Loucy (cell line): ENCODE results near the gene CACNA2D1.

ENCODE experiments used
- H2AFZ ChIP-seq: fragments of 200-600 bp; sonication (generic); 2 replicates; pipeline ENCODE4 v1.6.0; 2016; ENCODE audit warnings: antibody characterized with exemption, mild to moderate bottlenecking, low read length, moderate library complexity
- H3F3A ChIP-seq: fragments of 200-600 bp; 2 replicates; pipeline ENCODE4 v1.6.0; 2016; ENCODE audit warnings: antibody characterized with exemption, low read depth, mild to moderate bottlenecking
- H3K27me3 ChIP-seq: fragments of 200-600 bp; sonication (generic); 2 replicates; pipeline ENCODE4 v1.6.1; 2014; ENCODE audit warnings: low read length, mild to moderate bottlenecking; ENCODE audit not compliant: insufficient read depth, poor library complexity, severe bottlenecking
- H3K36me3 ChIP-seq: fragments of 200-600 bp; sonication (generic); 2 replicates; pipeline ENCODE4 v1.6.1; 2016; ENCODE audit warnings: low read length; ENCODE audit not compliant: insufficient read depth
- H3K4me1 ChIP-seq: fragments of 200-600 bp; sonication (generic); 2 replicates; pipeline ENCODE4 v1.5.1; 2014; ENCODE audit warnings: low read length, mild to moderate bottlenecking; ENCODE audit not compliant: insufficient read depth, poor library complexity, severe bottlenecking
- H3K4me2 ChIP-seq: fragments of 200-600 bp; sonication (generic); 2 replicates; pipeline ENCODE4 v1.6.0; 2014; ENCODE audit warnings: antibody characterized with exemption, low read length, low read depth, mild to moderate bottlenecking; ENCODE audit not compliant: poor library complexity, severe bottlenecking
- H3K4me3 ChIP-seq: fragments of 200-600 bp; sonication (generic); 2 replicates; pipeline ENCODE4 v1.5.1; 2014; ENCODE audit warnings: low read length, mild to moderate bottlenecking, mixed read lengths; ENCODE audit not compliant: poor library complexity, severe bottlenecking
- H3K79me2 ChIP-seq: fragments of 200-600 bp; sonication (generic); 2 replicates; pipeline ENCODE4 v1.6.1; 2014; ENCODE audit warnings: low read length; ENCODE audit not compliant: insufficient read depth
- H3K9ac ChIP-seq: fragments of 200-600 bp; sonication (generic); 2 replicates; pipeline ENCODE4 v1.6.0; 2014; ENCODE audit warnings: mild to moderate bottlenecking, low read depth, low read length, moderate library complexity; ENCODE audit not compliant: poor library complexity, severe bottlenecking
- H3K9me2 ChIP-seq: fragments of 200-600 bp; sonication (generic); replicated peaks from 2 replicates; pipeline ENCODE4 v1.6.1; 2016; ENCODE audit warnings: low read depth, low read length, mixed read lengths
- H3K9me3 ChIP-seq: fragments of 200-600 bp; sonication (generic); 2 replicates; pipeline ENCODE4 v1.6.1; 2014; ENCODE audit warnings: mild to moderate bottlenecking, antibody characterized with exemption, low read length, low read depth; ENCODE audit not compliant: insufficient read depth
- H4K20me1 ChIP-seq: fragments of 200-600 bp; sonication (generic); 2 replicates; pipeline ENCODE4 v1.6.0; 2014; ENCODE audit warnings: antibody characterized with exemption, low read length, mild to moderate bottlenecking; ENCODE audit not compliant: insufficient read depth, poor library complexity, severe bottlenecking
- EZH2phosphoT487 ChIP-seq: fragments of 200-600 bp; IDR thresholded peaks from 2 replicates; pipeline ENCODE4 v1.6.1; 2018; ENCODE audit warnings: antibody characterized with exemption, mild to moderate bottlenecking, moderate library complexity, borderline replicate concordance
- TF ChIP-seq, protein P1 (sequence below): fragments of 200-600 bp; sonication (generic); conservative IDR thresholded peaks from 2 replicates; pipeline ENCODE4 v1.5.1; 2014; ENCODE audit warnings: mild to moderate bottlenecking, antibody characterized with exemption, low read length

CACNA2D1 gene

DNA sequence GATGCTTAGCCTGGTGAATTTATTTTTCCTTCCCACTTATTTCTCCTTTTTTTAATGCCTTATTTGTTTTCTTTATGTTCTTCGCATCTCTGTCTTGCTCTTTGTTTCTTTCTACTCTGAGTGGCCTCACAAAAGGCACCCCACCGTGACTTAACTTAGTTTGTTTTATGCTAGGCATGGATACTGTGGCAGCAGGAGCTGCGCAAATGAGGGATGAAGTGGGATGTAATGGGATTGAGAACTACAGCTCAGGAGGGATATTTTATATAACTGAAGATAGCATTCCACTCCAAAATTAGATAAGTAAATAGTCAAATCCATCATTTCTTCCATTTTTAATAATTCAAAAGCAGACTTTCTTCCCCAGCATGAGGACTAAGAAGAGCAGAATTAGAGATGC is 1.7 kb upstream of the CACNA2D1 start:
- no peaks in the 10 kb centered on the region for H3F3A ChIP-seq
- no peaks in the 10 kb centered on the region for H3K79me2 ChIP-seq
- no peaks in the 10 kb centered on the region for H3K4me1 ChIP-seq
- no peak overlapping the region for H3K9ac ChIP-seq
- H3K27me3 ChIP-seq = no peaks in the 10 kb centered on the region
- H3K36me3 ChIP-seq = no peaks in the 10 kb centered on the region
- H3K4me2 ChIP-seq = no peak overlapping the region
- TF ChIP-seq EZH2phosphoT487 = no peak
- TF ChIP-seq, protein P1, sequence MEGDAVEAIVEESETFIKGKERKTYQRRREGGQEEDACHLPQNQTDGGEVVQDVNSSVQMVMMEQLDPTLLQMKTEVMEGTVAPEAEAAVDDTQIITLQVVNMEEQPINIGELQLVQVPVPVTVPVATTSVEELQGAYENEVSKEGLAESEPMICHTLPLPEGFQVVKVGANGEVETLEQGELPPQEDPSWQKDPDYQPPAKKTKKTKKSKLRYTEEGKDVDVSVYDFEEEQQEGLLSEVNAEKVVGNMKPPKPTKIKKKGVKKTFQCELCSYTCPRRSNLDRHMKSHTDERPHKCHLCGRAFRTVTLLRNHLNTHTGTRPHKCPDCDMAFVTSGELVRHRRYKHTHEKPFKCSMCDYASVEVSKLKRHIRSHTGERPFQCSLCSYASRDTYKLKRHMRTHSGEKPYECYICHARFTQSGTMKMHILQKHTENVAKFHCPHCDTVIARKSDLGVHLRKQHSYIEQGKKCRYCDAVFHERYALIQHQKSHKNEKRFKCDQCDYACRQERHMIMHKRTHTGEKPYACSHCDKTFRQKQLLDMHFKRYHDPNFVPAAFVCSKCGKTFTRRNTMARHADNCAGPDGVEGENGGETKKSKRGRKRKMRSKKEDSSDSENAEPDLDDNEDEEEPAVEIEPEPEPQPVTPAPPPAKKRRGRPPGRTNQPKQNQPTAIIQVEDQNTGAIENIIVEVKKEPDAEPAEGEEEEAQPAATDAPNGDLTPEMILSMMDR = no peak
- H2AFZ ChIP-seq = no peak overlapping the region
- H3K9me2 ChIP-seq = no peaks in the 10 kb centered on the region
- no peaks in the 10 kb centered on the region for H3K9me3 ChIP-seq
- H4K20me1 ChIP-seq = no peaks in the 10 kb centered on the region
- no peak overlapping the region for H3K4me3 ChIP-seq

DNA sequence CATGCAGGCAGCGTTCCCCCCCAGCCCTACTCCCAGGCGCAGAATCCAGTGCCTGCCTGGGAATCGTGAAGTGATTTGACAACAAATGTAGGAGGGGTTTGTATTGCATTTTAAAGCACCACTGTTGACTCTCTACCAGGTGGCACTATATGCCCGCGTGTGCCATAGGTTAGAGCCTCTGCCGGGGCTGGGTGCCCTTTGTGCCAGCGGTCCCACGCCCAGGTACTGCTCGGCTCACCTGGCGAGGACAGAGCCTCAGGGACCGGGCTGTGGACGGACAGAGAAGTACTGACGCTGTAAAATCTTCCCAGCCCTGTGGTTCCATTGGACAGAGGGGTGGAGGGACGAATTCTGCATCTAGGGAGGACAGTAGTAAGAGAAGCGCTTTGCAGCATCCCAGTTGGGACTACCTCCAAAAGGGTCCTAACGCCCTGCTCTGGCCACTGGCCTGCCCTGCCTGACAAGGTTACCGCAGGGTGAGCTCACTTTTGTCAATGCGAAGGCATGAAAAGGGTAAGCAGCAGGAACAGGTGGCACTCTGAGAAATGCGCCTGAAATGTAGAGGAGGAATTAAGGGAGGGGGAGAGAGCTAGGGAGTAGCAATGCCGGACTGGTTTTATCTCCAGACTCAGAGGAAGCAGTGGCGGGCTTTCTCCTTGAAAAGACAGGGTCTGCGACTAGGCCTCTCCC is 788 bp upstream of the CACNA2D1 start:
- Histone ChIP-seq H3K4me3 (no peak overlapping the region), H3K27me3 (no peaks in the 10 kb centered on the region), H3K9ac (no peak overlapping the region), H3K4me2 (no peak overlapping the region), H3K79me2 (no peaks in the 10 kb centered on the region), H3K4me1 (no peaks in the 10 kb centered on the region), H2AFZ (no peak overlapping the region), H3K9me2 (no peaks in the 10 kb centered on the region), H3K9me3 (no peaks in the 10 kb centered on the region), H3K36me3 (no peaks in the 10 kb centered on the region), H3F3A (no peaks in the 10 kb centered on the region), H4K20me1 (no peaks in the 10 kb centered on the region)
- TF ChIP-seq, protein P1 = no peak
- no peak for TF ChIP-seq EZH2phosphoT487

- no peak overlapping the region for H3K4me2 ChIP-seq
- no peaks in the 10 kb centered on the region for H3K4me1 ChIP-seq
- H3K9me3 ChIP-seq = no peaks in the 10 kb centered on the region
- TF ChIP-seq, protein P1 = no peak
- TF ChIP-seq EZH2phosphoT487 = no peak
- no peak overlapping the region for H3K4me3 ChIP-seq
- H3K27me3 ChIP-seq = no peaks in the 10 kb centered on the region
- H3K9me2 ChIP-seq = no peaks in the 10 kb centered on the region
- no peaks in the 10 kb centered on the region for H3K36me3 ChIP-seq
- H3F3A ChIP-seq = no peaks in the 10 kb centered on the region
- no peak overlapping the region for H2AFZ ChIP-seq
- H3K9ac ChIP-seq = no peak overlapping the region
- H3K79me2 ChIP-seq = no peaks in the 10 kb centered on the region
- no peaks in the 10 kb centered on the region for H4K20me1 ChIP-seq
These were observed 486 bp downstream of the CACNA2D1 start for GRCh38 chr7:82443036-82443546.
